Keratinocyte (primary cell): ENCODE measurements around the gene UBA7. TPM values are rescaled to one million over a fixed set of nuclear protein-coding genes. Genes with fewer than 3 reads are reported as not detected.

Source experiments
- DNase-seq: peaks from one replicate; pipeline ENCODE4 v3.0.0-alpha.2; 2011; ENCODE audit warnings: low read depth, missing footprints, low spot score
- FAIRE-seq: peaks from 2 replicates; lab custom pipeline; 2011; peaks lifted over from hg19 to GRCh38; lab: Jason Lieb, UNC
- H2AFZ ChIP-seq: 2 replicates; pipeline ENCODE4 v1.6.0; 2012; ENCODE audit warnings: low read length, control low read depth, inconsistent platforms; ENCODE audit not compliant: control insufficient read depth
- H3K27ac ChIP-seq: 2 replicates; pipeline ENCODE4 v1.5.1; 2011; ENCODE audit warnings: low read length; ENCODE audit not compliant: control insufficient read depth, insufficient read depth
- H3K27me3 ChIP-seq: 3 replicates; pipeline ENCODE4 v1.6.0; 2011; ENCODE audit warnings: low read length; ENCODE audit not compliant: control insufficient read depth, insufficient read depth; ENCODE audit errors: extremely low read depth
- H3K36me3 ChIP-seq, 2 experiments: 2 replicates in 1 of 2; 3 replicates in 1 of 2; pipeline ENCODE4 v1.5.1; 2011; ENCODE audit warnings: low read length in 2 of 2, mild to moderate bottlenecking in 1 of 2; ENCODE audit not compliant: control insufficient read depth in 2 of 2, insufficient read depth in 2 of 2; ENCODE audit errors: extremely low read depth in 1 of 2
- H3K4me1 ChIP-seq: 3 replicates; pipeline ENCODE4 v1.5.1; 2011; ENCODE audit warnings: low read length; ENCODE audit not compliant: control insufficient read depth, insufficient read depth; ENCODE audit errors: extremely low read depth
- H3K4me2 ChIP-seq: 3 replicates; pipeline ENCODE4 v1.6.0; 2011; ENCODE audit warnings: low read depth, low read length; ENCODE audit not compliant: control insufficient read depth, insufficient read depth; ENCODE audit errors: extremely low read depth
- H3K4me3 ChIP-seq, 3 experiments: fragments of 200-600 bp in 1 of 3; sonication (generic) in 1 of 3; 2 replicates in 2 of 3; 3 replicates in 1 of 3; pipeline ENCODE4 v1.5.1; 2011 to 2016; ENCODE audit warnings: low read length in 3 of 3, mild to moderate bottlenecking in 3 of 3, control low read depth in 2 of 3, inconsistent platforms in 1 of 3, low read depth in 1 of 3, mixed read lengths in 1 of 3, mixed run types in 1 of 3, moderate library complexity in 1 of 3; ENCODE audit not compliant: control insufficient read depth in 2 of 3, insufficient read depth in 2 of 3; ENCODE audit errors: extremely low read depth in 1 of 3
- H3K79me2 ChIP-seq: 2 replicates; pipeline ENCODE4 v1.6.0; 2012; ENCODE audit warnings: low read length; ENCODE audit not compliant: control insufficient read depth, insufficient read depth
- H3K9ac ChIP-seq: 3 replicates; pipeline ENCODE4 v1.6.0; 2011; ENCODE audit warnings: low read length; ENCODE audit not compliant: control insufficient read depth, insufficient read depth; ENCODE audit errors: extremely low read depth
- H3K9me1 ChIP-seq: 3 replicates; pipeline ENCODE4 v1.6.0; 2011; ENCODE audit warnings: low read length; ENCODE audit not compliant: control insufficient read depth, insufficient read depth; ENCODE audit errors: extremely low read depth
- H3K9me3 ChIP-seq: 2 replicates; pipeline ENCODE4 v1.5.1; 2012; ENCODE audit warnings: low read depth, low read length; ENCODE audit not compliant: control insufficient read depth
- H4K20me1 ChIP-seq: 3 replicates; pipeline ENCODE4 v1.6.0; 2011; ENCODE audit warnings: low read length; ENCODE audit not compliant: control insufficient read depth, insufficient read depth; ENCODE audit errors: extremely low read depth
- EZH2 ChIP-seq: IDR thresholded peaks from one replicate; pipeline ENCODE4 v1.6.1; 2012; ENCODE audit warnings: inconsistent platforms, mild to moderate bottlenecking, low read length, moderate library complexity
- dilution Hi-C: fragments of 300-500 bp; cut with MboI; formaldehyde crosslinking; loops from one replicate; pipeline ENCODE4 v1.7.0; 2020; ENCODE audit warnings: low sequenced_read_pairs; ENCODE audit not compliant: extremely low pct_ligation_motif_present
- polyA plus RNA-seq, 5 experiments: library from polyadenylated mRNA; depleted of rRNA in 3 of 5; stranded (reverse) in 3 of 5; stranded (forward) in 1 of 5; unstranded in 1 of 5; fragments of >200 nt; gene quantifications; 1 replicate in 1 of 5; 2 replicates in 3 of 5; 3 replicates in 1 of 5; pipeline versions ENCODE4 v1.2.1 to v1.2.3, GENCODE V29; 2011 to 2012; ENCODE audit warnings: missing spikeins in 2 of 5, low read depth in 1 of 5, low replicate concordance in 1 of 5
- small RNA-seq, 3 experiments: library from RNA; depleted of rRNA; stranded (forward); fragments of <200 nt; gene quantifications; one replicate each; pipeline ENCODE3, GENCODE V24; 2012; ENCODE audit warnings: low read depth in 3 of 3, low replicate concordance in 1 of 3; ENCODE audit not compliant: insufficient read length in 3 of 3
- TF ChIP-seq, protein P1 (sequence below), 3 experiments: IDR thresholded peaks in 1 of 3; conservative IDR thresholded peaks in 1 of 3; optimal IDR thresholded peaks in 1 of 3; 2 replicates in 2 of 3; 3 replicates in 1 of 3; pipeline versions ENCODE3 to v1.5.1; 2011; ENCODE audit warnings: low read length in 3 of 3, mild to moderate bottlenecking in 3 of 3, moderate library complexity in 2 of 3, control low read depth in 1 of 3, inconsistent platforms in 1 of 3; ENCODE audit not compliant: insufficient read depth in 2 of 3; ENCODE audit errors: extremely low read depth in 1 of 3

UBA7 gene
- polyA plus RNA-seq, 1 donor (not counting 4 experiments of a cell fraction or from before 2014, with no cell fraction given) = 5.4 TPM

DNA sequence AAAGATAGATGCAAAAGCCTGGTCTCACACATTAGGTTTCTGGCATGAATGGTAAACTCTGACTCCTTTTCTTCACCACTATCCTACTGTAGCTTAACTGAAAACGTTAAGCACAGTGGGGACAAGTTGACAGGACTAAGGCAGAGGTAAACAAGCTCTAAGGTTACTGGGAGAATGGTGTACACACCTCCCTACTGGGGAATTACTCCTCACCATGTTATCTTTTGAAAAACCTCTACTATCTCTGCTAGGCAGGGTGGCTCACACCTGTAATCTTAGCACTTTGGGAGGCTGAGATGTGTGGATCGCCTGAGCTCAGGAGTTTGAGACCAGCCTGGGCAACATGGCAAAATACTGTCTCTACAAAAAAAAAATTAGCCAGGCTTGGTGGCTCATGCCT is 56.6 kb downstream of the UBA7 start:
- dilution Hi-C loops = no loop called here
- Histone ChIP-seq H3K4me2 (no peak overlapping the region), H3K4me3 (no peak overlapping the region), H3K9me1 (no peaks in the 10 kb centered on the region), H3K36me3 (no peaks in the 10 kb centered on the region), H3K27ac (no peak overlapping the region), H3K79me2 (peaks cover 36% of the 10 kb centered on the region), H2AFZ (no peak overlapping the region), H4K20me1 (no peaks in the 10 kb centered on the region), H3K27me3 (no peaks in the 10 kb centered on the region), H3K9ac (no peak overlapping the region), H3K4me1 (no peaks in the 10 kb centered on the region), H3K9me3 (no peaks in the 10 kb centered on the region)
- DNase-seq (no peak), FAIRE-seq (no peak)
- TF ChIP-seq, protein P1, sequence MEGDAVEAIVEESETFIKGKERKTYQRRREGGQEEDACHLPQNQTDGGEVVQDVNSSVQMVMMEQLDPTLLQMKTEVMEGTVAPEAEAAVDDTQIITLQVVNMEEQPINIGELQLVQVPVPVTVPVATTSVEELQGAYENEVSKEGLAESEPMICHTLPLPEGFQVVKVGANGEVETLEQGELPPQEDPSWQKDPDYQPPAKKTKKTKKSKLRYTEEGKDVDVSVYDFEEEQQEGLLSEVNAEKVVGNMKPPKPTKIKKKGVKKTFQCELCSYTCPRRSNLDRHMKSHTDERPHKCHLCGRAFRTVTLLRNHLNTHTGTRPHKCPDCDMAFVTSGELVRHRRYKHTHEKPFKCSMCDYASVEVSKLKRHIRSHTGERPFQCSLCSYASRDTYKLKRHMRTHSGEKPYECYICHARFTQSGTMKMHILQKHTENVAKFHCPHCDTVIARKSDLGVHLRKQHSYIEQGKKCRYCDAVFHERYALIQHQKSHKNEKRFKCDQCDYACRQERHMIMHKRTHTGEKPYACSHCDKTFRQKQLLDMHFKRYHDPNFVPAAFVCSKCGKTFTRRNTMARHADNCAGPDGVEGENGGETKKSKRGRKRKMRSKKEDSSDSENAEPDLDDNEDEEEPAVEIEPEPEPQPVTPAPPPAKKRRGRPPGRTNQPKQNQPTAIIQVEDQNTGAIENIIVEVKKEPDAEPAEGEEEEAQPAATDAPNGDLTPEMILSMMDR (optimal IDR thresholded peaks at IDR 0.05 in 1 of 3, IDR thresholded peaks at IDR 0.05 in 1 of 3, conservative IDR thresholded peaks at IDR 0.05 in 1 of 3; ENCODE audit: extremely low read depth in 1 of 3, insufficient read depth in 2 of 3, low read length in 3 of 3) = no peak
- TF ChIP-seq EZH2 = no peak

- Histone ChIP-seq H3K27ac (no peak overlapping the region), H2AFZ (no peak overlapping the region), H4K20me1 (no peaks in the 10 kb centered on the region)
Measured at GRCh38 chr3:49756036-49756435, 57.7 kb downstream of the UBA7 start.

More at GRCh38 chr3:49756036-49756435, 57.7 kb downstream of the UBA7 start:
- Histone ChIP-seq H3K9ac (no peak overlapping the region), H3K79me2 (peaks cover 31% of the 10 kb centered on the region), H3K36me3 (no peaks in the 10 kb centered on the region), H3K9me1 (no peaks in the 10 kb centered on the region), H3K4me3 (no peak overlapping the region), H3K4me2 (no peak overlapping the region), H3K9me3 (no peaks in the 10 kb centered on the region), H3K4me1 (no peaks in the 10 kb centered on the region), H3K27me3 (no peaks in the 10 kb centered on the region)
- DNase-seq (no peak), FAIRE-seq (no peak)
- dilution Hi-C loops = no loop called here
- TF ChIP-seq EZH2 = no peak
- TF ChIP-seq, protein P1 (optimal IDR thresholded peaks at IDR 0.05 in 1 of 3, IDR thresholded peaks at IDR 0.05 in 1 of 3, conservative IDR thresholded peaks at IDR 0.05 in 1 of 3; ENCODE audit: extremely low read depth in 1 of 3, insufficient read depth in 2 of 3, low read length in 3 of 3) = no peak

Small RNAs within 50 kb of the gene (small RNA-seq; reads per million reads assigned to genes)
- 0 reads per million in 3 experiments for gene COX6CP14
- gene RN7SL217P = 0 reads per million in 3 experiments

Other genes with a start within 250 kb of the UBA7 start
- 106 to 161 TPM (median 160 TPM) in 3 replicates for gene APEH, start 139.6 kb downstream of the UBA7 start, polyA plus RNA-seq
- gene MST1, start 124.5 kb downstream of the UBA7 start, polyA plus RNA-seq = 4.5 to 12.4 TPM (median 5.2 TPM) in 3 replicates
- 18.1 to 34.4 TPM (median 20.4 TPM) in 3 replicates for gene RNF123, start 124.4 kb downstream of the UBA7 start, polyA plus RNA-seq
- gene AMIGO3, start 94.3 kb downstream of the UBA7 start, polyA plus RNA-seq = 0.02 to 0.03 TPM in 2 of 3 replicates, not detected in the other
- 17.1 to 22.2 TPM (median 17.4 TPM) in 3 replicates for gene GMPPB, start 90.0 kb downstream of the UBA7 start, polyA plus RNA-seq
- 24.5 to 34.3 TPM (median 25.9 TPM) in 3 replicates for gene IP6K1, start 27.4 kb downstream of the UBA7 start, polyA plus RNA-seq
- gene CDHR4, start 14.1 kb downstream of the UBA7 start, polyA plus RNA-seq = 0.19 TPM in 1 of 3 replicates, not detected in the others
- gene INKA1, start 10.7 kb downstream of the UBA7 start, polyA plus RNA-seq = 10.1 to 20.6 TPM (median 12.0 TPM) in 3 replicates
- 3.7 to 5.8 TPM (median 5.8 TPM) in 3 replicates for gene TRAIP, start 42.6 kb upstream of the UBA7 start, polyA plus RNA-seq
- not detected in 3 replicates for gene CAMKV, start 56.0 kb upstream of the UBA7 start, polyA plus RNA-seq
- 106 to 161 TPM (median 110 TPM) in 3 replicates for gene MST1R, start 89.9 kb upstream of the UBA7 start, polyA plus RNA-seq
- 10.7 to 14.9 TPM (median 14.7 TPM) in 3 replicates for gene MON1A, start 115.9 kb upstream of the UBA7 start, polyA plus RNA-seq
- 34.3 to 43.2 TPM (median 36.4 TPM) in 3 replicates for gene RBM6, start 126.2 kb upstream of the UBA7 start, polyA plus RNA-seq